Trophoblast cell (in vitro differentiated cells and primary cell): ENCODE results near the gene SMYD3.

Experiments used
- DNase-seq, 2 donors: peaks; one replicate each; pipeline ENCODE4 v3.0.0-alpha.2; 2016
- H2AFZ ChIP-seq: 2 replicates; pipeline ENCODE4 v1.6.1; 2013; ENCODE audit warnings: low read length, moderate library complexity, mild to moderate bottlenecking; ENCODE audit not compliant: insufficient read depth, poor library complexity
- H2AK5ac ChIP-seq: 2 replicates; pipeline ENCODE4 v1.6.1; 2013; ENCODE audit warnings: mild to moderate bottlenecking, low read length
- H2BK120ac ChIP-seq: 2 replicates; pipeline ENCODE4 v1.6.1; 2013; ENCODE audit warnings: low read length, mild to moderate bottlenecking, moderate library complexity; ENCODE audit not compliant: insufficient read depth, poor library complexity
- H2BK12ac ChIP-seq: 2 replicates; pipeline ENCODE4 v1.6.1; 2013; ENCODE audit warnings: mild to moderate bottlenecking, low read length, moderate library complexity
- H2BK5ac ChIP-seq: 2 replicates; pipeline ENCODE4 v1.6.1; 2013; ENCODE audit warnings: low read length, low read depth, moderate library complexity, mild to moderate bottlenecking; ENCODE audit not compliant: poor library complexity
- H3K14ac ChIP-seq: 2 replicates; pipeline ENCODE4 v1.6.1; 2013; ENCODE audit warnings: mild to moderate bottlenecking, low read length
- H3K18ac ChIP-seq: 2 replicates; pipeline ENCODE4 v1.6.1; 2013; ENCODE audit warnings: mild to moderate bottlenecking, low read length
- H3K23ac ChIP-seq: 2 replicates; pipeline ENCODE4 v1.6.1; 2013; ENCODE audit warnings: low read length
- H3K27ac ChIP-seq: 2 replicates; pipeline ENCODE4 v1.5.1; 2013; ENCODE audit warnings: low read depth, mild to moderate bottlenecking, inconsistent platforms, low read length, moderate library complexity
- H3K27me3 ChIP-seq: 2 replicates; pipeline ENCODE4 v1.6.1; 2013; ENCODE audit warnings: inconsistent platforms, mild to moderate bottlenecking, low read length, moderate library complexity; ENCODE audit not compliant: insufficient read depth
- H3K36me3 ChIP-seq, 2 experiments: 1 replicate in 1 of 2; 2 replicates in 1 of 2; pipeline ENCODE4 v1.6.1; 2013; ENCODE audit warnings: low read length in 2 of 2, mild to moderate bottlenecking in 2 of 2, moderate library complexity in 1 of 2; ENCODE audit not compliant: insufficient read depth in 2 of 2, control insufficient read depth in 1 of 2
- H3K4ac ChIP-seq: 2 replicates; pipeline ENCODE4 v1.6.1; 2013; ENCODE audit warnings: low read depth, mild to moderate bottlenecking, low read length, moderate library complexity
- H3K4me1 ChIP-seq, 2 experiments: 1 replicate in 1 of 2; 2 replicates in 1 of 2; pipeline ENCODE4 v1.6.1; 2013; ENCODE audit warnings: low read length in 2 of 2, mild to moderate bottlenecking in 2 of 2, moderate library complexity in 1 of 2; ENCODE audit not compliant: insufficient read depth in 2 of 2, control insufficient read depth in 1 of 2
- H3K4me2 ChIP-seq: 2 replicates; pipeline ENCODE4 v1.6.1; 2013; ENCODE audit warnings: inconsistent platforms, mild to moderate bottlenecking, low read length, moderate library complexity
- H3K4me3 ChIP-seq: 2 replicates; pipeline ENCODE4 v1.5.1; 2013; ENCODE audit warnings: mild to moderate bottlenecking, low read depth, low read length, inconsistent platforms
- H3K79me1 ChIP-seq: one replicate; pipeline ENCODE4 v1.6.1; 2013; ENCODE audit warnings: low read length
- H3K79me2 ChIP-seq: 2 replicates; pipeline ENCODE4 v1.6.1; 2013; ENCODE audit warnings: low read length, mild to moderate bottlenecking; ENCODE audit not compliant: control insufficient read depth, insufficient read depth, poor library complexity
- H3K9ac ChIP-seq: 2 replicates; pipeline ENCODE4 v1.6.1; 2013; ENCODE audit warnings: mild to moderate bottlenecking, low read length
- H3K9me3 ChIP-seq: 2 replicates; pipeline ENCODE4 v1.6.1; 2013; ENCODE audit warnings: low read depth, mild to moderate bottlenecking, control low read depth, inconsistent platforms, low read length; ENCODE audit not compliant: insufficient read depth
- H4K12ac ChIP-seq: 2 replicates; pipeline ENCODE4 v1.6.1; 2013; ENCODE audit warnings: low read depth, mild to moderate bottlenecking, low read length, moderate library complexity
- H4K8ac ChIP-seq: 2 replicates; pipeline ENCODE4 v1.6.1; 2013; ENCODE audit warnings: low read depth, mild to moderate bottlenecking, low read length, moderate library complexity
- H4K91ac ChIP-seq: one replicate; pipeline ENCODE4 v1.6.1; 2013; ENCODE audit warnings: low read depth, mild to moderate bottlenecking, low read length, moderate library complexity
- WGBS: extraction: QIAGEN DNeasy Blood & Tissue Kit; methylation state at CpG from one replicate; pipeline ENCODE4 v1.1.7; 2013; ENCODE audit warnings: missing lambda C conversion rate; ENCODE audit not compliant: insufficient read length, insufficient coverage; ENCODE audit errors: extremely low coverage; 5-methylcytosine and 5-hydroxymethylcytosine counted together

Gene SMYD3

GRCh38 chr1:246549665-246550064 lies 42.6 kb upstream of the SMYD3 start:
- H4K91ac ChIP-seq = no peak overlapping the region
- no peak overlapping the region for H4K12ac ChIP-seq
- no peak overlapping the region for H3K9ac ChIP-seq
- H3K18ac ChIP-seq = no peak overlapping the region
- H4K8ac ChIP-seq = no peak overlapping the region
- no peak overlapping the region for H2AFZ ChIP-seq
- no peak overlapping the region for H3K23ac ChIP-seq
- H3K14ac ChIP-seq = no peak overlapping the region
- no peak overlapping the region for H2AK5ac ChIP-seq
- H3K79me1 ChIP-seq = no peaks in the 10 kb centered on the region
- H3K27me3 ChIP-seq = no peaks in the 10 kb centered on the region
- H3K36me3 ChIP-seq = peaks cover 24 to 31% of the 10 kb centered on the region in 2 experiments
- H2BK5ac ChIP-seq = no peak overlapping the region
- H3K79me2 ChIP-seq = no peaks in the 10 kb centered on the region
- no peak overlapping the region for H2BK120ac ChIP-seq
- no peaks in the 10 kb centered on the region for H3K9me3 ChIP-seq
- H2BK12ac ChIP-seq = no peak overlapping the region
- no CpG with 5 or more reads among the region's 4 CpGs for WGBS
- no peak overlapping the region for H3K4ac ChIP-seq
- no peak overlapping the region for H3K4me2 ChIP-seq
- H3K4me1 ChIP-seq = peaks cover 0 to 1% of the 10 kb centered on the region in 2 experiments
- H3K4me3 ChIP-seq = no peak overlapping the region
- no peak overlapping the region for H3K27ac ChIP-seq
- no peak for DNase-seq

- Histone ChIP-seq H3K4me1 (no peaks in the 10 kb centered on the region), H2AK5ac (no peak overlapping the region)
- no CpG with 5 or more reads among the region's 1 CpG for WGBS
Measured at GRCh38 chr1:246544001-246544400, 36.9 kb upstream of the SMYD3 start.

GRCh38 chr1:246540738-246541491 lies 33.8 kb upstream of the SMYD3 start:
- Histone ChIP-seq H3K27ac (no peak overlapping the region), H3K36me3 (peaks cover 14 to 15% of the 10 kb centered on the region in 2 experiments), H4K91ac (no peak overlapping the region), H3K4me1 (no peaks in the 10 kb centered on the region), H3K14ac (no peak overlapping the region), H2AFZ (no peak overlapping the region), H3K79me1 (no peaks in the 10 kb centered on the region), H2BK5ac (no peak overlapping the region), H3K27me3 (no peaks in the 10 kb centered on the region), H2BK12ac (no peak overlapping the region), H3K79me2 (no peaks in the 10 kb centered on the region), H3K4me2 (no peak overlapping the region), H4K8ac (no peak overlapping the region), H3K9ac (no peak overlapping the region), H3K4me3 (no peak overlapping the region), H2AK5ac (no peak overlapping the region), H2BK120ac (no peak overlapping the region), H3K18ac (no peak overlapping the region), H3K9me3 (no peaks in the 10 kb centered on the region), H3K23ac (no peak overlapping the region), H4K12ac (no peak overlapping the region), H3K4ac (no peak overlapping the region)
- no CpG with 5 or more reads among the region's 7 CpGs for WGBS
- no peak for DNase-seq

More at GRCh38 chr1:246544001-246544400, 36.9 kb upstream of the SMYD3 start:
- H4K8ac ChIP-seq = no peak overlapping the region
- peaks cover 18 to 22% of the 10 kb centered on the region in 2 experiments for H3K36me3 ChIP-seq
- no peak overlapping the region for H2BK5ac ChIP-seq
- no peak overlapping the region for H3K23ac ChIP-seq
- no peak overlapping the region for H4K91ac ChIP-seq
- no peaks in the 10 kb centered on the region for H3K79me1 ChIP-seq
- no peak overlapping the region for H3K14ac ChIP-seq
- no peak overlapping the region for H3K4ac ChIP-seq
- H3K9ac ChIP-seq = no peak overlapping the region
- H3K27ac ChIP-seq = no peak overlapping the region
- no peak overlapping the region for H3K18ac ChIP-seq
- no peaks in the 10 kb centered on the region for H3K79me2 ChIP-seq
- no peak overlapping the region for H2BK12ac ChIP-seq
- no peak overlapping the region for H3K4me2 ChIP-seq
- no peaks in the 10 kb centered on the region for H3K9me3 ChIP-seq
- no peak overlapping the region for H3K4me3 ChIP-seq
- no peak overlapping the region for H2AFZ ChIP-seq
- no peak overlapping the region for H4K12ac ChIP-seq
- H2BK120ac ChIP-seq = no peak overlapping the region
- H3K27me3 ChIP-seq = no peaks in the 10 kb centered on the region
- no peak for DNase-seq

- Histone ChIP-seq H3K36me3 (peaks cover 3% of the 10 kb centered on the region in 2 experiments), H3K9me3 (no peaks in the 10 kb centered on the region), H4K8ac (no peak overlapping the region), H3K9ac (no peak overlapping the region), H2AFZ (no peak overlapping the region), H3K23ac (no peak overlapping the region), H3K4ac (no peak overlapping the region), H4K12ac (no peak overlapping the region), H3K27ac (no peak overlapping the region), H2BK5ac (no peak overlapping the region), H2AK5ac (no peak overlapping the region), H3K14ac (no peak overlapping the region), H3K4me2 (no peak overlapping the region), H4K91ac (no peak overlapping the region), H3K79me1 (no peaks in the 10 kb centered on the region), H3K4me3 (no peak overlapping the region), H3K4me1 (no peaks in the 10 kb centered on the region), H3K27me3 (no peaks in the 10 kb centered on the region), H2BK12ac (no peak overlapping the region), H2BK120ac (no peak overlapping the region), H3K79me2 (no peaks in the 10 kb centered on the region), H3K18ac (no peak overlapping the region)
- WGBS = no CpG with 5 or more reads among the region's 3 CpGs
- DNase-seq = no peak
Measured at GRCh38 chr1:246537887-246538286, 30.8 kb upstream of the SMYD3 start.
